COLO668 (cell line): ENCODE measurements around the gene LEF1.

Experiments
- DNase-seq: peaks from one replicate; lab custom pipeline; 2025; ENCODE audit not compliant: unreplicated experiment; lab: John Stamatoyannopoulos, UW

Gene LEF1

DNA sequence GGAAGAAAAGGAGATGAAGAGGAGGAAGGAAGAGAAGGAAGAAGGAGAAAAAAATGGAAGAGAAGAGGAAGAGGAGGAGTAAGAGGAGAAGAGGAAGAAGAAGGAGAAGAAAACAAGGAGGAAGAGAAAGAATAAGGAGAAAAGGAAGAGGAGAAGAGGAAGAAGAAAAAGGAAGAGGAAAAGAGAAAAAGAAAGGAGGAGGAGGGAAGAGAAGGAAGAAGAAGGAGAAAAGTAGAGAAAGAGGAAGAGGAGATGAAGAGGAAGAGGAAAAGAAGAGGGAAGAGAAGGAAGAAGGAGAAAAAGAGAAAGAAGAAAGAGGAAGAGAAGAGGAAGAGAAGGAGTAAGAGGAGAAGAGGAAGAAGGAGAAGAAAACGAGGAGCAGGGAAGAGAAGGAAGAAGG lies 11.8 kb upstream of the LEF1 start:
- DNase-seq, result no peak

DNA sequence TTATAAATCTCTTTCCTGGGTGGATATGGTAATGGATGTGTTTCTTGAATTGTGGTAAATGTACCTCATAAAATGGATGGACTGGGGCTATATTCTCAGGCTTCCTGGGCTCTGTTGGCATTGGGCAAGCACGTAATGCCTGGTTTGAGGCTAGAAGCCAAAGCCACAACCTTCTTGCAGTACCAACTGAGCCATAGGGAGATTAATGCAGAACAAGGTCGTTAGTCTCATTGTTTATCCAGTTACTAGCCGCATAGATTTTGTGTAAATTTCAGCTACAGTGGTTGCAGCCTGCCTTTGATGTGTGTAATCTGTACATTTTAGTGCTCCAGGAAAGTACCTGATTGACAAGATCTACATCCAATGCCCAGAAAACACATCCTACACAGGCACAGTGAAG lies 7.2 kb upstream of the LEF1 start:
- DNase-seq, result no peak

GRCh38 chr4:108174856-108175255 lies 6.1 kb upstream of the LEF1 start:
- DNase-seq, result no peak

GRCh38 chr4:108173599-108174057 lies 4.9 kb upstream of the LEF1 start:
- no peak for DNase-seq

DNA sequence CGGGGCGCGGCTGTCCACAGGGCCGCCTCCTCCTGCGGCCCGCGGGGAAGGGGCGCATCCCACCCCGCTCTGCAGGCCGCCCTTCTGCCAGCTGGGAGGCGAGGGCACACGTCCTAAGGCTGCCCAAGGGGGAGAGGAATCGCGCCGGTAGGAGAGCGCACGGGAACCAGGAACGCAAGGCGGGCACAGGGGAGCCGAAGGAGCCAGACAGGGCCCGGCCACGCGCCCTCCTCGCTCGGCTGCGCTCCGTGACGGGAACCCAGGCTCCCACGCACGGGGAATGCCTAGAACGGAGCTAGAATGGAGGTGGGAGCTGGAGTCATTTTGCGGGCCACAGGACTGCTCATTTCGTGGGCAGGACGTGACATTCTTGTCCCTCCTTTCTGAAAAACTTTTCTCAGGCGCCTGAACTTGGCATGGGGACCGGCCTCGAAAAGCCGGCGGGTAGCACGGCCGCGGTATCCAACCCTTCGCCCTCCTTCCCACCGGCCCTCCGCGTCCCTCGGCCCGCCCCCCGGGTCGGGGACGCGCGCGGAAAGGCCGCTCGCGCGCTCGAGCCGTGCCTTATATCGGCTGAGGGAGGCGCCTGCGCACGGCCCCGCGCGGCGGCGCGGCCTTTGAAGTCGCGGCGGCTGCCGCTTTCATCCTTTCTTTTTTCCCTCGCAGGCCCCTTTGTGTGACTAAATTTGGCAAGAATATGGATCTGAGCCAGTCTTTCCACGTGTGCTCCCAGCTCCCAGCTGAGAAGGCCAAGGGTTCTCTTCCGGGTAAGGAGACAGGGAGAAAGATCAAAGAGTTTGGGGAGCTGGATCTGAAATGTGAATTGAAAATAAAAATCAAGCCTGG lies 4.2 kb upstream of the LEF1 start:
- peak; percentile 85 for DNase-seq

- DNase-seq, result peak; percentile 76
Measured at GRCh38 chr4:108172231-108172752, 3.6 kb upstream of the LEF1 start.

GRCh38 chr4:108171339-108172230 lies 2.9 kb upstream of the LEF1 start:
- DNase-seq, result no peak

DNA sequence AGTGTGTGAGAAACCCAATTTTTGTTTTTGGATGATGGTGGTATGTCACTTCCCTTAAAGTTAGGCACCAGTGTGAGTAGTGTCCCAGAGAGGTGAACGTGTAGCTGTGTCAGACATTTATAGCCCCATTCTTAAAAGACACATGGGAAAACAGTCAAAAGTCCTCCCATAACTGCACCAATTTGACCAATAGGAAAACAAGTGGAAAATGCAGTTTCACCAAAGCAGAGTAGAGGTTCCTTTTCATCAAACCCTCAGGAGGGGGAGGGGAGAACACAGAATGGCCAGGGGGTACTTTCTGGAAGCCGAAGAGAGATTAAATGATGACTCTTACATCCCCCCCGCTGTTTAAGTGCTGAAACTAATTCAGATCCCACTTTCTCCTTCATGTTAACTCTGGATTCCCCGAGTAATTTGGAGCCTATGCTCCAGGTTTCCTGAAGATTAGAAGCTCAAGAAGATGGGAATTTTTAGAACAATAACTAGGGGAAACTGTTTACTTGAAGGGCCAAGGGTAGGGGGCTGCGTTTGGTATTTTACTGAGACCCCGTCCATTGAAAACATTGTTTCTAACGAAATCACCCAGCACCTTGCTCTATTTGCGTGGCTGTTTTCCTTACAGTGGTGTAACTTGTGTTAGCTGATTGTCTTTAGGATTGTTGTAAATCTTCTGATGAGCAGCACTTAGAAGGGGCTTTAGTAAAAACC lies 2.1 kb upstream of the LEF1 start:
- DNase-seq, result no peak

- no peak for DNase-seq
Measured at GRCh38 chr4:108169664-108170063, 932 bp upstream of the LEF1 start.

DNA sequence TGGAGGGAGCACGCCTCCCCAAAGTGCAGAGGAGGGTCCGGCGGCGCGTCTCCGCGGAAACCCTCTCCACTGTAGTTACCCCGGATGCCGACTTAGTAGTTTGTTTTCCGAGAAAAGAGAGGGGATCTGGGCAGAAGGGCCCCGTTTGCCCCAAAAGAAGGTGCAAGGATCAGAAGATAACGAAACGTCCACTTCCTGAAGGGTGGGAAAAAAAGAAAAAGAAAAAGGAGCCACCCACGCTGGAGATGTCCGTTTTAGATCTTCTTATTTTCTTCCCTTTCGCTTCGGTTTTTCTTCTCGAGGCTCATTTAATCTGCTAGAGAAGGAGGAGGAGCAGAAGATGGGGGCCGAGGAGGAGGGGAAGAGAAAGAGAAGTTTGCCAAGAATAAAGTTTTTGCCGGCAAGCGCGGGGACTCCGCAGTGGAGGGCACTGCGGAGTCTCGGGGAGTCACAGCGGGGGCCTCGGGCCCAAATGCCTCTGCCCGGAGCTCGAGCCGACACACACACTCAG lies 517 bp downstream of the LEF1 start:
- no peak for DNase-seq

DNA sequence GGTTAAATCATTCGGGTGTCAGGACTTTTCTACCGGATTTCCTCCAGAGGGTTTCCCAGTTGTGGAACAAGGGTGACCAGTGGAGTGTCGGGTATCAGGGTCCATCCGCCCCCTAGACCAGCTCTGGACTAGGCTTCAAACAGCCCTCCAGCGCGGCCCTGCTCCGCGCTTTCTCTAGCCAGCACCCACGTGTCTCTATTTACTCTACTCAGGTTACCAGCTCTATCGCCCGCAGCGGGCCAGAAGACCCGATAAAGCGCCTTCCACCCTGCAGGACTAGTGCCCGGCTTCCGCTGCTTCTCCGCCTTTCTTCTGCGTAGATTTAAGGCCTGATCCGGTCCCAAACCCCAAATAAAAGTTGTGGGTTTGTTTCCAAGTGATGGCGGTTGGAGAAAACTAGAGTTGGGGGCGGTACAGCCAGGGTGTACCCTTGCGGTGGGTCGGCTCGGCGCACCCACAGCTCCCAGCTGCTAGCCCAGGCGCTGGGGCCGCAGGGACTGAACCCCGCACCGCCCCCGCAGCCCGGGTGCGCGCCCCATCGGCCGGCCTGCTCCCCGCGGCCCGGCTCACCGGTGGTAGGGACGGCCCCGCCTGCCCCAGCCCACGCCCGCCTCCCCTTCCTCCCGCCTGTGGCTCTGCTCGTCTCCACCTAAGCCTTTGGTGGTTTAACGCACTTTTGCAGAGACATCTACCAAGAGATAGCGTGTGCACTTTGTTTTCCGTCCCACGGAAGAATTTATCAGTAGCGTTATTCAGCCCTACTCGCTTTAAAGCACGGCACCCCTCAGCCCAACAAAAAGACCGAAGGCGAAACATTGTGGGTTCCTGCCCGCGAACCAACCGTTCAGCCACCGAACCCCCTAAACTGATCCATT lies 2.1 kb downstream of the LEF1 start:
- DNase-seq, result peak; percentile 79

- no peak for DNase-seq
Measured at GRCh38 chr4:108166038-108166437, 2.7 kb downstream of the LEF1 start.

DNA sequence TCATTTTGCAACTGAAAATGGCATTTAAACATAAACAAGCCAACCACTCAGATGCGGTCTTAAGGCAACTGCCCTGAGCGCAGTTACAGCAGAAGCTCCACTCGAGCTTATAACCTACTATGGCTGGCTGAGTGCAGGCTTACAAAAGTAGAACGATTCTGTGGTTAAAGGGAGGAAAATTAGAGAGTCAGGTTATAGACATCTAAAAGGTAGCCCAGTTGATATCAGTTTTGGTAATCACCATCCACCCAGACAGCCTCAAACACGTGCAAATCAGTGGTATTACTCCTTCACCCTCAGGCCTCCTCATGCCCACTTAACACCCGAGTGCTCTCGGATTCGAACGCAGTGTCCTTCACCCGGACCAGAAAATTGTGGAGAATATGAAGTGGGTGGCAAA lies 3.1 kb downstream of the LEF1 start:
- no peak for DNase-seq

DNA sequence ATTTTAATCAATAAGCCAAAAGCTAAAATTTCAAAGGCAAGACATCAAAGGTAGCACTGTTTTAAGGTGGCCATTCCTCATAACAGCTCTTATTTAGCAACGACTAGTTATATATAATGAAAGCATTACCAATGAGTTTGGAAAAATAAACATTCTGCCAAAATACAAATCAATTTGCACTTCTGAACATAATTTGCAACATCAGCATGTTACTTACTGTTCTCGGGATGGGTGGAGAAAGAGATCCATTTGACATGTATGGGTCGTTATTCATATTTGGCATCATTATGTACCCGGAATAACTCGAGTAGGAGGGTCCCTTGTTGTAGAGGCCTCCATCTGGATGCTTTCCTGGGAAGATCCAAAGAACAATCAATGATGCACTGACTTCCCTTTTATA lies 5.4 kb downstream of the LEF1 start:
- DNase-seq, result no peak

- no peak for DNase-seq
Measured at GRCh38 chr4:108160741-108161352, 7.9 kb downstream of the LEF1 start.

DNA sequence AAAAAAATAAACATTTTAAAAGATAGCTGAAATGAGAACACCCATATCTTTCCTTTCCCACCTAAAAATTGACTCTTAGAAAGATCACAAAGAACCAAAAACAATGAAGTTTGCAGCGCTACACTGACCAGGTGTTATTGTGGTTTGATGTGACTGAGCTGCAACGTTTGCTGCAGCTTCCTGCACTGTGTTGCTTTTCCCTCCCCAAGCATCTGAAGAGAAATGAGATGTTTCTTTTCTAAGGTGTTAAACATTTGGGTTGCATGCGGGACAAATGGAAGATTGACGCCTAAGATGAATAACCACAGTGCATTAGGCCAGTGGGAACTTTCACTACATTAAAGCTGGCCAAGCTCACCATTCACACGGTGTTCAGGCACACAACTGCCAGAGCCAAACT lies 8.9 kb downstream of the LEF1 start:
- DNase-seq, result no peak

GRCh38 chr4:108157655-108158054 lies 11.1 kb downstream of the LEF1 start:
- no peak for DNase-seq

- no peak for DNase-seq
Measured at GRCh38 chr4:108156391-108156790, 12.3 kb downstream of the LEF1 start.

- DNase-seq, result no peak
Measured at GRCh38 chr4:108155373-108155772, 13.4 kb downstream of the LEF1 start.

DNA sequence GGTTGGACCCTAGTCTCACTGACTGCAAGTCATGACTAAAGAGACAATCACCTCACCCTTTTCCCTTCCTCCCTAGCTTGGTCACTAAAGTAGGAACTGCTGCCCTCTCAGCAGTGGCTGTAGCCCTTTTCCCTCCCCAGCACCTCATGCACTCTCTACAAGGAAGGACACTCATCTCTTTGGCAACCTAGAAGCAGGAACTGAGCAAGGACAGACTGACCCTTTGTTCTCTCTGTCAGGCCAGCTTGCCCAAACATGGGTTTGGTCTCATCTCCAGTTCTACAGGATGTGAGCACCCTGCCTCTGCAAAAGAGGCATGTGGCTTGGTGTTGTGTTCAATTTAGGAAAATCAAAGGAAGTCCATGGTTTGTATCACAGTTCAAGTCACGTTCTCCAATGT lies 15.8 kb downstream of the LEF1 start:
- DNase-seq, result no peak
